Stomach (tissue), 9 donors: ENCODE data around the gene CD40. TPM values are rescaled to one million over a fixed set of nuclear protein-coding genes. Genes with fewer than 3 reads are reported as not detected.

Source experiments
- DNase-seq, 2 donors: peaks; one replicate each; pipeline versions ENCODE4 v3.0.0 to v3.0.0-alpha.2; 2013 to 2019
- H3K27ac ChIP-seq, 5 donors: fragments of 200-600 bp in 4 of 5; sonication (generic) in 4 of 5; one replicate each; pipeline ENCODE4 v1.5.1; 2013 to 2019; ENCODE audit warnings: mild to moderate bottlenecking in 1 of 5, moderate library complexity in 1 of 5
- H3K27me3 ChIP-seq, 3 donors: fragments of 200-600 bp; sonication (generic); one replicate each; pipeline ENCODE4 v1.5.1; 2017 to 2019; ENCODE audit warnings: mixed run types in 1 of 3
- H3K36me3 ChIP-seq, 4 donors: fragments of 200-600 bp; sonication (generic); 1 replicate in 3 of 4; 2 replicates in 1 of 4; pipeline ENCODE4 v1.5.1; 2016 to 2019
- H3K4me1 ChIP-seq, 4 donors: fragments of 200-600 bp; sonication (generic); one replicate each; pipeline ENCODE4 v1.5.1; 2016 to 2019
- H3K4me3 ChIP-seq, 4 donors: fragments of 200-600 bp; sonication (generic) in 3 of 4; one replicate each; pipeline ENCODE4 v1.5.1; 2016 to 2019; ENCODE audit warnings: mild to moderate bottlenecking in 1 of 4
- H3K9me3 ChIP-seq, 4 donors: fragments of 200-600 bp; sonication (generic); one replicate each; pipeline ENCODE4 v1.5.1; 2016 to 2019
- CTCF ChIP-seq, 7 experiments: fragments of 450-650 bp in 4 of 7; fragments of 200-600 bp in 3 of 7; sonication (generic) in 3 of 7; IDR thresholded peaks; one replicate each; pipeline ENCODE4 v1.5.1; 2016 to 2019; ENCODE audit warnings: antibody characterized with exemption in 7 of 7, control low read depth in 2 of 7, mild to moderate bottlenecking in 1 of 7
- EP300 ChIP-seq: sonication (generic); formaldehyde crosslinking; IDR thresholded peaks from one replicate; pipeline ENCODE4 v1.6.1; 2017; ENCODE audit warnings: antibody characterized with exemption
- POLR2A ChIP-seq, 4 donors: fragments of 450-650 bp; IDR thresholded peaks; one replicate each; pipeline ENCODE4 v1.6.1; 2016; ENCODE audit warnings: antibody characterized with exemption in 4 of 4, control low read depth in 2 of 4, mild to moderate bottlenecking in 1 of 4, moderate library complexity in 1 of 4
- POLR2AphosphoS5 ChIP-seq, 3 donors: sonication (generic); formaldehyde crosslinking; IDR thresholded peaks; one replicate each; pipeline ENCODE4 v1.6.1; 2016; ENCODE audit warnings: antibody characterized with exemption in 3 of 3
- WGBS, 5 donors: extraction: QIAGEN DNeasy Blood & Tissue Kit in 3 of 5; methylation state at CpG; one replicate each; pipeline versions ENCODE4 v1.1.5 to v1.1.7; 2013 to 2018; 5-methylcytosine and 5-hydroxymethylcytosine counted together
- intact Hi-C: fragments of 100-400 bp; cut with DNase I; formaldehyde crosslinking; loops from one replicate; pipeline ENCODE4 v1.15.1; 2023; ENCODE audit warnings: low total_unique reads
- polyA plus RNA-seq, 3 donors: library from polyadenylated mRNA; stranded (reverse); fragments of 200-250 nt; gene quantifications; one replicate each; pipeline ENCODE4 v1.2.3, GENCODE V29; 2013
- total RNA-seq, 5 donors: library from RNA; depleted of rRNA; stranded (reverse); fragments of >200 nt; gene quantifications; one replicate each; pipeline versions ENCODE4 v1.1.0 to v1.2.3, GENCODE V29; 2014 to 2016
- donor health status: healthy with polysubstance abuse.
- donor health status: Bipolar disorder and iron deficiency.
- donor health status: healthy.

CD40 gene
- total and polyA plus RNA-seq, 8 donors: 2.8 to 19.9 (median 5.3) TPM; not detected in 1

GRCh38 chr20:46151936-46152335, 33.8 kb downstream of the CD40 start:
- no peak overlapping the region for H3K27ac ChIP-seq
- H3K9me3 ChIP-seq: no peaks in the 10 kb centered on the region
- peaks cover 0 to 69% (median 7%) of the 10 kb centered on the region in 3 donors for H3K27me3 ChIP-seq
- no peaks in the 10 kb centered on the region for H3K36me3 ChIP-seq
- DNase-seq: no peak
- no peak overlapping the region for H3K4me3 ChIP-seq
- 52 to 71% (median 61%) methylated on average over 5 to 7 of the region's 7 CpGs for WGBS, 5 donors
- TF ChIP-seq POLR2AphosphoS5 (IDR thresholded peaks at IDR 0.05) (no peak), CTCF (IDR thresholded peaks at IDR 0.05) (peak in 2 of 7 experiments; percentile 19 to 25)
- H3K4me1 ChIP-seq: no peaks in the 10 kb centered on the region
- intact Hi-C loops: no loop called here

GRCh38 chr20:46152824-46153586, 34.9 kb downstream of the CD40 start:
- no peaks in the 10 kb centered on the region for H3K4me1 ChIP-seq
- no peaks in the 10 kb centered on the region for H3K36me3 ChIP-seq
- no peak for DNase-seq
- intact Hi-C loops: no loop called here
- H3K27me3 ChIP-seq: peaks cover 0 to 79% (median 13%) of the 10 kb centered on the region in 3 donors
- WGBS, 5 donors: 51 to 76% (median 70%) methylated on average over 25 to 33 of the region's 33 CpGs
- no peak overlapping the region for H3K4me3 ChIP-seq
- no peak for TF ChIP-seq CTCF (IDR thresholded peaks at IDR 0.05)
- no peak for TF ChIP-seq POLR2AphosphoS5 (IDR thresholded peaks at IDR 0.05)
- TF ChIP-seq POLR2A (IDR thresholded peaks at IDR 0.05): no peak
- TF ChIP-seq EP300: no peak
- H3K27ac ChIP-seq: no peak overlapping the region
- no peaks in the 10 kb centered on the region for H3K9me3 ChIP-seq

GRCh38 chr20:46154305-46154704, 36.2 kb downstream of the CD40 start:
- 60 to 78% (median 76%) methylated on average over 5 of the region's 5 CpGs for WGBS, 5 donors
- H3K36me3 ChIP-seq: no peaks in the 10 kb centered on the region
- no peak overlapping the region for H3K4me3 ChIP-seq
- DNase-seq: no peak
- no peak for TF ChIP-seq POLR2AphosphoS5 (IDR thresholded peaks at IDR 0.05)
- no peak for TF ChIP-seq EP300
- TF ChIP-seq CTCF (IDR thresholded peaks at IDR 0.05): no peak
- no peak for TF ChIP-seq POLR2A (IDR thresholded peaks at IDR 0.05)
- peaks cover 0 to 86% (median 13%) of the 10 kb centered on the region in 3 donors for H3K27me3 ChIP-seq
- H3K9me3 ChIP-seq: no peaks in the 10 kb centered on the region
- intact Hi-C loops: no loop called here
- H3K27ac ChIP-seq: no peak overlapping the region
- H3K4me1 ChIP-seq: no peaks in the 10 kb centered on the region

- WGBS, 5 donors: 60 to 76% (median 66%) methylated on average over 2 of the region's 2 CpGs
- H3K4me3 ChIP-seq: no peak overlapping the region
- no peak for DNase-seq
- TF ChIP-seq POLR2AphosphoS5 (IDR thresholded peaks at IDR 0.05) (no peak), CTCF (IDR thresholded peaks at IDR 0.05) (no peak), POLR2A (IDR thresholded peaks at IDR 0.05) (no peak), EP300 (no peak)
- H3K27ac ChIP-seq: no peak overlapping the region
- no peaks in the 10 kb centered on the region for H3K9me3 ChIP-seq
- intact Hi-C loops: no loop called here
- peaks cover 0 to 86% (median 13%) of the 10 kb centered on the region in 3 donors for H3K27me3 ChIP-seq
- H3K4me1 ChIP-seq: no peaks in the 10 kb centered on the region
- no peaks in the 10 kb centered on the region for H3K36me3 ChIP-seq
Measured at GRCh38 chr20:46154796-46155195, 36.7 kb downstream of the CD40 start.
